Activated CD4-positive, alpha-beta T cell treated with anti-CD3 and anti-CD28 coated beads for 4 hours (primary cell): ENCODE measurements around the gene COPS3.
A peak's percentile ranks its signal among the peaks of the same experiment; 100 is the strongest.
"Not testable (repeated sequence)": the region's sequence is repeated elsewhere in the genome, so short reads cannot be mapped to it uniquely, and the experiment has no call there.

Experiments
- DNase-seq, 2 donors: peaks; one replicate each; pipeline ENCODE4 v3.0.0-alpha.2; 2020

The COPS3 gene

GRCh38 chr17:17301659-17302058, 20.6 kb upstream of the COPS3 start:
- not testable (repeated sequence) for DNase-seq

GRCh38 chr17:17300624-17301568, 19.9 kb upstream of the COPS3 start:
- DNase-seq, result peak; percentile 52 to 59

GRCh38 chr17:17298108-17298507, 17.1 kb upstream of the COPS3 start:
- DNase-seq, result no peak

- DNase-seq, result no peak
Observed at GRCh38 chr17:17297217-17297616, 16.2 kb upstream of the COPS3 start.

- DNase-seq, result no peak
Observed at GRCh38 chr17:17295141-17295540, 14.1 kb upstream of the COPS3 start.

- no peak for DNase-seq
Observed at GRCh38 chr17:17289701-17290100, 8.7 kb upstream of the COPS3 start.

- no peak for DNase-seq
Observed at GRCh38 chr17:17289086-17289485, 8.0 kb upstream of the COPS3 start.

- no peak for DNase-seq
Observed at GRCh38 chr17:17285951-17286350, 4.9 kb upstream of the COPS3 start.

- DNase-seq, result no peak
Observed at GRCh38 chr17:17279316-17279715, 1.7 kb downstream of the COPS3 start.

- not testable (repeated sequence) for DNase-seq
Observed at GRCh38 chr17:17277431-17277830, 3.6 kb downstream of the COPS3 start.

- DNase-seq, result no peak
Observed at GRCh38 chr17:17275971-17276370, 5.1 kb downstream of the COPS3 start.

- no peak for DNase-seq
Observed at GRCh38 chr17:17269926-17270773, 10.9 kb downstream of the COPS3 start.

- DNase-seq, result no peak
Observed at GRCh38 chr17:17264430-17264829, 16.6 kb downstream of the COPS3 start.

- DNase-seq, result no peak
Observed at GRCh38 chr17:17258998-17259397, 22.0 kb downstream of the COPS3 start.

GRCh38 chr17:17258011-17258410, 23.0 kb downstream of the COPS3 start:
- no peak for DNase-seq

GRCh38 chr17:17256316-17256715, 24.7 kb downstream of the COPS3 start:
- no peak for DNase-seq

GRCh38 chr17:17255689-17256088, 25.4 kb downstream of the COPS3 start:
- DNase-seq, result not testable (repeated sequence)

GRCh38 chr17:17254036-17254435, 27.0 kb downstream of the COPS3 start:
- no peak for DNase-seq

GRCh38 chr17:17253406-17253805, 27.6 kb downstream of the COPS3 start:
- no peak for DNase-seq

GRCh38 chr17:17252149-17252661, 28.8 kb downstream of the COPS3 start:
- no peak for DNase-seq

GRCh38 chr17:17246879-17247278, 34.2 kb downstream of the COPS3 start:
- DNase-seq, result no peak

GRCh38 chr17:17243163-17243562, 37.9 kb downstream of the COPS3 start:
- no peak for DNase-seq

GRCh38 chr17:17242246-17242645, 38.8 kb downstream of the COPS3 start:
- no peak for DNase-seq

- DNase-seq, result no peak
Observed at GRCh38 chr17:17241656-17242055, 39.4 kb downstream of the COPS3 start.
